Astrocyte of the spinal cord (primary cell): Measurements from ENCODE around the gene S100A2.

Source experiments
- DNase-seq: peaks from one replicate; pipeline ENCODE4 v3.0.0; 2011; ENCODE audit warnings: low read depth, low spot score
- H3K4me3 ChIP-seq: 2 replicates; pipeline ENCODE4 v1.5.1; 2011; ENCODE audit warnings: low read depth, mild to moderate bottlenecking, low read length, moderate library complexity
- in situ Hi-C: cut with HindIII; loops from 2 replicates; pipeline ENCODE4 v1.10.0; 2017; ENCODE audit warnings: low sequenced_read_pairs
- TF ChIP-seq, protein P1 (sequence below): IDR thresholded peaks from 2 replicates; pipeline ENCODE4 v1.5.1; 2012; ENCODE audit warnings: low read depth, mild to moderate bottlenecking, low read length, inconsistent platforms

S100A2 gene

DNA sequence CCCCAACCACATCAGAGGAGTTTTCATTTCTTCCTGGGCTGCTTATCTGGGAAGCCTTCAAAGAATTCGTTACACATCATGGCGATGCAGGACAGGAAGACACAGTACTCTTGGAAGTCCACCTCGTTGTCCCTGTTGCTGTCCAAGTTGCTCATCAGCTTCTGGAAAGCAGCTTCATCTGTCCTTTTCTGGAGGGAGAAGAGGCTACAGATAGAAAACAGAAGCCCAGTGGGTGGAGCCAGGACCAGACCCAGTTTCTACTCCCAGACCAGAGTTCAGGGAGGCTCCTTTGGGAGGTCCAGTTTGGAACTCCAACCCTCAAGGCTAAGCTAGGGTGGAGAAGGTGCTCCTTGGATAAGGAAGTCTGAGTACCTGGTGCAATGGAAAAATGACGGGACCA lies 21.9 kb downstream of the S100A2 start:
- H3K4me3 ChIP-seq, result no peak overlapping the region
- TF ChIP-seq, protein P1, sequence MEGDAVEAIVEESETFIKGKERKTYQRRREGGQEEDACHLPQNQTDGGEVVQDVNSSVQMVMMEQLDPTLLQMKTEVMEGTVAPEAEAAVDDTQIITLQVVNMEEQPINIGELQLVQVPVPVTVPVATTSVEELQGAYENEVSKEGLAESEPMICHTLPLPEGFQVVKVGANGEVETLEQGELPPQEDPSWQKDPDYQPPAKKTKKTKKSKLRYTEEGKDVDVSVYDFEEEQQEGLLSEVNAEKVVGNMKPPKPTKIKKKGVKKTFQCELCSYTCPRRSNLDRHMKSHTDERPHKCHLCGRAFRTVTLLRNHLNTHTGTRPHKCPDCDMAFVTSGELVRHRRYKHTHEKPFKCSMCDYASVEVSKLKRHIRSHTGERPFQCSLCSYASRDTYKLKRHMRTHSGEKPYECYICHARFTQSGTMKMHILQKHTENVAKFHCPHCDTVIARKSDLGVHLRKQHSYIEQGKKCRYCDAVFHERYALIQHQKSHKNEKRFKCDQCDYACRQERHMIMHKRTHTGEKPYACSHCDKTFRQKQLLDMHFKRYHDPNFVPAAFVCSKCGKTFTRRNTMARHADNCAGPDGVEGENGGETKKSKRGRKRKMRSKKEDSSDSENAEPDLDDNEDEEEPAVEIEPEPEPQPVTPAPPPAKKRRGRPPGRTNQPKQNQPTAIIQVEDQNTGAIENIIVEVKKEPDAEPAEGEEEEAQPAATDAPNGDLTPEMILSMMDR, result no peak
- DNase-seq, result no peak
- in situ Hi-C loops, result no loop called here

DNA sequence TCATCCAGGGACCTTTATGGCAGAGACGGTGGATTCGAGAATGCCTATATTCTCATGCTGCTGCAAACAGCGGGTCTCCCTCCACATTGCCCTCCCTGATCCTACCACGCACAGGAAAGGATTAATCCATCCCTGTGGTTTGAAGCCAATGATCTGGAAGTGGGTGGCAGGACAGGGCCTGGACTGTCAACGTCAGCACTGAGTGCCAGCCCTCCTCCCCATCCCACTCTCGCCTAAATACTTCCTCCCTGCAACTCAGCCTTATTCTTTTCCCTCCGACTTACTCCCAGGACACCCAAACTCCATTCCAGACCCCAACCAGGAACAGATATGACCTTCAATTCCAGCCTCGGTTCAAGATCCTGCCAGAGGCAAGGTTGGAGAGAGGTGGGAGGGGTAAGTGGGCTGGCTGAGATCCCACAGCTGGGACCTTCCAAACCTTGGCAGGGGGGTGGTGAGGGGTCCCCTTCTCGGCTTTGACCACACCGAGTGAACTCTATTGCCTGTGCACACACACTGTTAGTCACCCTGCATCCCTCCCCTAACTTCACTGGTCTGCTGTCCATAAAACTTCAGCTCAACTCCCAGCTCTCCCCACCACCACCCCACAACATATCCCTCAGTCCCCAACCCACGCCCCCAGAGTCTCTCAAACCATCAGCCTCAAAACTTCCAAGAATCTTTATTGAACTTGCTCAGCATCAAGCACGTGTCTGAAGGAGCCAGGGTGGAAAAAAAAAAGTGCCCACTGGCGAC lies 22.5 kb downstream of the S100A2 start:
- in situ Hi-C loops, result no loop called here
- H3K4me3 ChIP-seq, result no peak overlapping the region
- TF ChIP-seq, protein P1, result no peak
- DNase-seq, result no peak

- TF ChIP-seq, protein P1, result no peak
- no peak overlapping the region for H3K4me3 ChIP-seq
- in situ Hi-C loops, result no loop called here
- DNase-seq, result no peak
Measured at GRCh38 chr1:153541641-153542590, 23.7 kb downstream of the S100A2 start.

DNA sequence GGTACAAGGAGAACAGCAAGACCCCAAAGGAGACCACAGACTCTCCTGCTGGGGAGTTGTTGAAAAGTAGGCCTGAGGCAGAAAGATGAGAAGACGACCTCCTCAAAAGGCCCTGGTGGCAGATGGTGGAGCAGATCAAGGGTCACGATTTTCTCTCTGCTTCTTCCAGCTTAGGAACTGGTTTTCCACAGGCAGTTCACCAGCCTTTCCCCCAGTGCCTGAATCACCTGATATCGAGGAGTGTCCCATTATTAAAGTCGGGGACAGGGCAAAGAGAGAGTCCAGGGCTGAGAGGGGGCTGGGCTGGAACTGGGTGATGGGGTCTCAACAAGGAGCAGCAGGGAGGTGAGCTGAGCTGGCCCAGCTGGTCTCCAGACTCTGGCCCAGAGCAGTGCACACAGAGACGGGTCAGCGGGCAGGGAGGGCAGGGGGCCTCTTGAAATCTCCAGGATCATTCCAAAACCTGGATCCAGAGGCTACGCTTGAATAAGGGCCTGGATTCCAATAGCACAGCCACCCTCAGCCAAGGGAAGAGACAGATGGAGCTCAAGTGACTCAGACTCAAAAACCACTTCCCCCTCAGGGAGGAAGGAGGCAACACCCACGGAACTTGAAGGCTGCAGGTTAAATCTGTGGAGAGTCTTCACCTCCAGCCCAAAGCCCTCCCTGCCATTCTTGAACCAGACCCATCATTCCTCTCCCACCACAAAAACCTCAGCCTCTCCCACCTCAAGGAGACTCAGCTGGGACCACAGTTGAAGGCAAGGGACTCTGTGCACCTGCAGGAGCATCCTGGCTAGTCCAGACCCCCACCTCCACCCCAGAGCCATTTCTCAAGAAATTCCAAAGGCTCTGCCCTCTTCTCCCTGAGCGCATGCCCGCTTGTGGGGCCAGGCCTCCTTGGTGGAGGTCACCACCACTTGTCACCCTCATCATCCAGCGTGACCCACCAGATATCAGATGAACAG lies 25.0 kb downstream of the S100A2 start, which contains the start of gene S100A5:
S100A5 (minus strand) TSS at position 541 of the 968 bp plus-strand sequence. CDS start 743 bp downstream, outside the sequence.
- in situ Hi-C loops, result no loop called here
- no peak within 1 kb of the TSS for H3K4me3 ChIP-seq
- no peak for DNase-seq
- TF ChIP-seq, protein P1, result no peak

- in situ Hi-C loops, result no loop called here
- TF ChIP-seq, protein P1, result no peak
- H3K4me3 ChIP-seq, result no peak overlapping the region
- DNase-seq, result no peak
Measured at GRCh38 chr1:153539395-153540093, 26.1 kb downstream of the S100A2 start.
